CD14-positive monocyte (primary cell): ENCODE measurements around the gene FAM117A. TPM values are rescaled to one million over a fixed set of nuclear protein-coding genes. Genes with fewer than 3 reads are reported as not detected.
A peak's percentile ranks its signal among the peaks of the same experiment; 100 is the strongest.

ENCODE experiments used
- DNase-seq, 3 donors: peaks; one replicate each; pipeline ENCODE4 v3.0.0-alpha.2; 2011 to 2022
- H2AFZ ChIP-seq: 2 replicates; pipeline ENCODE4 v1.6.0; 2012; ENCODE audit warnings: mild to moderate bottlenecking, low read depth, low read length, inconsistent platforms; ENCODE audit not compliant: insufficient read depth, poor library complexity, severe bottlenecking
- H3K27ac ChIP-seq, 2 donors: 1 replicate in 1 of 2; 2 replicates in 1 of 2; pipeline ENCODE4 v1.5.1; 2012 to 2013; ENCODE audit warnings: low read length in 2 of 2, control low read depth in 1 of 2, inconsistent platforms in 1 of 2, low read depth in 1 of 2, mild to moderate bottlenecking in 1 of 2
- H3K27me3 ChIP-seq, 2 donors: one replicate each; pipeline versions ENCODE4 v1.6.0 to v1.6.1; 2011 to 2013; ENCODE audit warnings: low read length in 2 of 2; ENCODE audit not compliant: control insufficient read depth in 2 of 2, insufficient read depth in 2 of 2
- H3K36me3 ChIP-seq, 2 donors: replicated peaks in 1 of 2; 1 replicate in 1 of 2; 2 replicates in 1 of 2; pipeline versions ENCODE4 v1.5.1 to v1.6.1; 2012 to 2013; ENCODE audit warnings: low read length in 2 of 2, control low read depth in 1 of 2, inconsistent platforms in 1 of 2, mild to moderate bottlenecking in 1 of 2; ENCODE audit not compliant: insufficient read depth in 2 of 2, control insufficient read depth in 1 of 2
- H3K4me1 ChIP-seq, 2 donors: 1 replicate in 1 of 2; 2 replicates in 1 of 2; pipeline versions ENCODE4 v1.5.1 to v1.6.1; 2012 to 2013; ENCODE audit warnings: low read length in 2 of 2, control low read depth in 1 of 2, inconsistent platforms in 1 of 2, mild to moderate bottlenecking in 1 of 2, moderate library complexity in 1 of 2; ENCODE audit not compliant: insufficient read depth in 2 of 2, control insufficient read depth in 1 of 2
- H3K4me2 ChIP-seq: replicated peaks from 2 replicates; pipeline ENCODE3; 2012; ENCODE audit warnings: low read length, moderate library complexity, mild to moderate bottlenecking; ENCODE audit not compliant: poor library complexity, severe bottlenecking; ENCODE audit errors: extremely low read depth
- H3K4me3 ChIP-seq, 3 experiments: fragments of 200-600 bp in 1 of 3; sonication (generic) in 1 of 3; replicated peaks in 1 of 3; 1 replicate in 2 of 3; 2 replicates in 1 of 3; pipeline ENCODE4 v1.5.1; 2011 to 2013; ENCODE audit warnings: low read length in 3 of 3, mild to moderate bottlenecking in 3 of 3, control low read depth in 2 of 3, low read depth in 2 of 3, inconsistent platforms in 1 of 3, moderate library complexity in 1 of 3
- H3K79me2 ChIP-seq: 2 replicates; pipeline ENCODE4 v1.6.0; 2012; ENCODE audit warnings: mild to moderate bottlenecking, control low read depth, inconsistent platforms, low read length, moderate library complexity; ENCODE audit not compliant: insufficient read depth
- H3K9ac ChIP-seq: 2 replicates; pipeline ENCODE4 v1.6.0; 2017; ENCODE audit warnings: low read length, mild to moderate bottlenecking; ENCODE audit not compliant: insufficient read depth, poor library complexity, severe bottlenecking
- H3K9me3 ChIP-seq, 2 donors: replicated peaks in 1 of 2; 1 replicate in 1 of 2; 2 replicates in 1 of 2; pipeline versions ENCODE4 v1.5.1 to v1.6.1; 2012 to 2013; ENCODE audit warnings: low read length in 2 of 2, control low read depth in 1 of 2; ENCODE audit not compliant: control insufficient read depth in 1 of 2, insufficient read depth in 1 of 2
- H4K20me1 ChIP-seq: 2 replicates; pipeline ENCODE4 v1.6.0; 2012; ENCODE audit warnings: mild to moderate bottlenecking, low read length, control low read depth, moderate library complexity; ENCODE audit not compliant: insufficient read depth
- H3K27ac Mint-ChIP-seq, 7 donors: one replicate each; pipeline ENCODE4 v1.8.0; 2020; ENCODE audit warnings: mild to moderate bottlenecking in 7 of 7, mixed read lengths in 7 of 7, moderate library complexity in 6 of 7, inconsistent platforms in 2 of 7
- H3K27me3 Mint-ChIP-seq, 3 donors: one replicate each; pipeline ENCODE4 v1.8.0; 2021 to 2022; ENCODE audit warnings: low read depth in 3 of 3, mild to moderate bottlenecking in 3 of 3, mixed read lengths in 3 of 3, moderate library complexity in 3 of 3, inconsistent platforms in 1 of 3
- H3K36me3 Mint-ChIP-seq, 2 donors: one replicate each; pipeline ENCODE4 v1.8.0; 2020; ENCODE audit warnings: mixed read lengths in 2 of 2, inconsistent platforms in 1 of 2, mild to moderate bottlenecking in 1 of 2
- H3K4me1 Mint-ChIP-seq: one replicate; pipeline ENCODE4 v1.8.0; 2020; ENCODE audit warnings: mild to moderate bottlenecking, mixed read lengths
- H3K4me3 Mint-ChIP-seq, 2 donors: one replicate each; pipeline ENCODE4 v1.8.0; 2020; ENCODE audit warnings: mild to moderate bottlenecking in 2 of 2, mixed read lengths in 2 of 2, moderate library complexity in 1 of 2
- H3K9me3 Mint-ChIP-seq, 7 donors: one replicate each; pipeline ENCODE4 v1.8.0; 2020 to 2022; ENCODE audit warnings: mixed read lengths in 7 of 7, mild to moderate bottlenecking in 6 of 7, moderate library complexity in 6 of 7, inconsistent platforms in 2 of 7
- CTCF ChIP-seq: fragments of 200-600 bp; IDR thresholded peaks from one replicate; pipeline ENCODE4 v1.8.0; 2022; ENCODE audit warnings: antibody characterized with exemption, mild to moderate bottlenecking
- WGBS: methylation state at CpG from one replicate; pipeline ENCODE4 v1.1.5; 2013; ENCODE audit warnings: missing lambda C conversion rate; ENCODE audit not compliant: insufficient coverage; 5-methylcytosine and 5-hydroxymethylcytosine counted together
- intact Hi-C, 2 donors: fragments of 100-400 bp; cut with micrococcal nuclease; formaldehyde crosslinking; loops; one replicate each; pipeline versions ENCODE4 v1.15.0 to v1.15.1; 2023
- polyA plus RNA-seq, 3 donors: library from polyadenylated mRNA; depleted of rRNA in 1 of 3; unstranded in 2 of 3; stranded (reverse) in 1 of 3; fragments of 300-500 nt in 2 of 3; fragments of >200 nt in 1 of 3; fragmentation: Illumina TruSeq in 2 of 3; gene quantifications; 1 replicate in 2 of 3; 2 replicates in 1 of 3; pipeline ENCODE4 v1.2.3, GENCODE V29; 2012 to 2021

FAM117A gene
- polyA plus RNA-seq, 3 donors, result 11.8 to 34.9 (median 17.9) TPM

GRCh38 chr17:49670641-49671040 lies 93.3 kb downstream of the FAM117A start:
- peaks cover 8 to 29% of the 10 kb centered on the region in 2 donors for H3K36me3 ChIP-seq
- H3K4me3 ChIP-seq, result no peak overlapping the region
- no CpG with 5 or more reads among the region's 4 CpGs for WGBS
- H3K4me3 Mint-ChIP-seq, result no peak overlapping the region
- H3K36me3 Mint-ChIP-seq, result peaks cover 12 to 33% of the 10 kb centered on the region in 2 donors
- no peak overlapping the region for H2AFZ ChIP-seq
- peak overlapping the region in 4 of 7 donors; percentile 18 to 56 (median 42) for H3K27ac Mint-ChIP-seq
- H3K79me2 ChIP-seq, result peaks cover 100% of the 10 kb centered on the region
- peaks cover 86% of the 10 kb centered on the region for H4K20me1 ChIP-seq
- no peaks in the 10 kb centered on the region for H3K9me3 Mint-ChIP-seq
- no peaks in the 10 kb centered on the region for H3K9me3 ChIP-seq
- H3K4me1 Mint-ChIP-seq, result peaks cover 37% of the 10 kb centered on the region
- H3K9ac ChIP-seq, result no peak overlapping the region
- DNase-seq, result no peak
- peaks cover 13 to 22% of the 10 kb centered on the region in 2 donors for H3K4me1 ChIP-seq
- intact Hi-C loops, result no loop called here
- H3K27ac ChIP-seq, result peak overlapping the region in 1 of 2 donors; percentile 40
- no peaks in the 10 kb centered on the region for H3K27me3 ChIP-seq
- H3K4me2 ChIP-seq, result no peak overlapping the region
- H3K27me3 Mint-ChIP-seq, result no peaks in the 10 kb centered on the region
- no peak for TF ChIP-seq CTCF

DNA sequence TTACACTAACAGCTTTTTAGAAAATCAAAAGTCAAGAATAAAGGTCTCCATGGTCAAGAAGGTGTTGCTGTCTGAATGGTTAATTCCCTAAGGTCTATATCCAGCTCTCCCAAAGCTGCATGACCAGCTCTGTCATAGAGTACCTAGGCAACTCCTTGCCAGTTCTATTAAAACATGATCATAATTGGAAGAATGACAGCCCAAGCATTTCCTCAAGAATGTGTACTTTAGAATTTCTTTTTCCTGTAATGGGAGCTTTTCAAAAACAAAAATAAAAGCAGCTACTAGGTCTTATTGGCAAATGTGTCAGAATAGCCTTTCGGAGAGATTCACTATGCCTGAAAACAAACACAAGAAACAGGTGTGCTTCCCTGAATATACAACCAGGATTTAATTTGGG lies 93.9 kb downstream of the FAM117A start:
- Histone ChIP-seq H3K9ac (no peak overlapping the region), H3K4me1 (peaks cover 9 to 19% of the 10 kb centered on the region in 2 donors), H3K4me3 (no peak overlapping the region), H2AFZ (no peak overlapping the region), H3K27me3 (no peaks in the 10 kb centered on the region), H3K27ac (no peak overlapping the region), H3K9me3 (no peaks in the 10 kb centered on the region), H3K36me3 (peaks cover 8 to 25% of the 10 kb centered on the region in 2 donors), H3K4me2 (no peak overlapping the region), H4K20me1 (peaks cover 87% of the 10 kb centered on the region), H3K79me2 (peaks cover 99% of the 10 kb centered on the region)
- H3K4me1 Mint-ChIP-seq, result peaks cover 31% of the 10 kb centered on the region
- no CpG with 5 or more reads among the region's 1 CpG for WGBS
- H3K4me3 Mint-ChIP-seq, result no peak overlapping the region
- H3K9me3 Mint-ChIP-seq, result no peaks in the 10 kb centered on the region
- H3K36me3 Mint-ChIP-seq, result peaks cover 8 to 29% of the 10 kb centered on the region in 2 donors
- H3K27me3 Mint-ChIP-seq, result no peaks in the 10 kb centered on the region
- no peak for TF ChIP-seq CTCF
- no peak for DNase-seq
- H3K27ac Mint-ChIP-seq, result peak overlapping the region in 1 of 7 donors; percentile 26
- intact Hi-C loops, result no loop called here
